HG03159 (cell line): Measurements from ENCODE around the gene SH3BGRL3.
"Not testable (repeated sequence)": the region's sequence is repeated elsewhere in the genome, so short reads cannot be mapped to it uniquely, and the experiment has no call there.

Experiments
- ATAC-seq: cut with Tn5 transposase; IDR thresholded peaks from one replicate; pipeline ENCODE4 v1.9.1; 2021; ENCODE audit warnings: mild to moderate bottlenecking, moderate library complexity; ENCODE audit not compliant: unreplicated experiment

SH3BGRL3 gene

GRCh38 chr1:26279456-26280332 is at the start of gene SH3BGRL3:
Gene SH3BGRL3, plus strand, starts transcription at chr1:26280086. Its CDS starts 70 bp downstream, at chr1:26280156.
- ATAC-seq: peak; percentile 60

- not testable (repeated sequence) for ATAC-seq
Measured at GRCh38 chr1:26230682-26231081, 49.2 kb upstream of the SH3BGRL3 start.

- peak; percentile 88 for ATAC-seq
Measured at GRCh38 chr1:26233903-26234643, 45.8 kb upstream of the SH3BGRL3 start, which contains the start of gene CEP85. Gene CEP85, plus strand, starts transcription at chr1:26234200. Its CDS starts 5,584 bp downstream, at chr1:26239784.

- no peak for ATAC-seq
Measured at GRCh38 chr1:26234644-26235370, 45.1 kb upstream of the SH3BGRL3 start.

GRCh38 chr1:26237230-26237966 is 42.5 kb upstream of the SH3BGRL3 start:
- no peak for ATAC-seq

GRCh38 chr1:26239936-26240335 is 40.0 kb upstream of the SH3BGRL3 start:
- ATAC-seq: no peak

- ATAC-seq: no peak
Measured at GRCh38 chr1:26252718-26253117, 27.2 kb upstream of the SH3BGRL3 start.

GRCh38 chr1:26254404-26254803 is 25.5 kb upstream of the SH3BGRL3 start:
- ATAC-seq: no peak

GRCh38 chr1:26257222-26257621 is 22.7 kb upstream of the SH3BGRL3 start:
- no peak for ATAC-seq

- no peak for ATAC-seq
Measured at GRCh38 chr1:26259005-26259404, 20.9 kb upstream of the SH3BGRL3 start.

GRCh38 chr1:26259578-26259977 is 20.3 kb upstream of the SH3BGRL3 start:
- no peak for ATAC-seq

- ATAC-seq: no peak
Measured at GRCh38 chr1:26263212-26263611, 16.7 kb upstream of the SH3BGRL3 start.

GRCh38 chr1:26265405-26265804 is 14.5 kb upstream of the SH3BGRL3 start:
- ATAC-seq: no peak

GRCh38 chr1:26268290-26269197 is 11.3 kb upstream of the SH3BGRL3 start:
- ATAC-seq: no peak

- no peak for ATAC-seq
Measured at GRCh38 chr1:26269198-26269550, 10.7 kb upstream of the SH3BGRL3 start.

- ATAC-seq: no peak
Measured at GRCh38 chr1:26274801-26275425, 5.0 kb upstream of the SH3BGRL3 start.

GRCh38 chr1:26275580-26276431 is 4.1 kb upstream of the SH3BGRL3 start:
- ATAC-seq: peak; percentile 40

GRCh38 chr1:26276432-26276838 is 3.5 kb upstream of the SH3BGRL3 start:
- no peak for ATAC-seq
